IMR-90 (cell line): Measurements from ENCODE around the gene ZNF700.
"Not testable (repeated sequence)": the region's sequence is repeated elsewhere in the genome, so short reads cannot be mapped to it uniquely, and the experiment has no call there.

Experiments
- BHLHE40 ChIP-seq: fragments of 150-350 bp; IDR thresholded peaks from 2 replicates; pipeline ENCODE4 v1.6.1; 2016; ENCODE audit warnings: mild to moderate bottlenecking, low read depth, low read length
- CHD1 ChIP-seq: IDR thresholded peaks from 2 replicates; pipeline ENCODE4 v1.6.1; 2012; ENCODE audit warnings: low read depth, low read length, improper control_type of control experiment
- CTCF ChIP-seq: conservative IDR thresholded peaks from 2 replicates; pipeline ENCODE4 v1.5.1; 2012; ENCODE audit warnings: mild to moderate bottlenecking, low read depth, low read length, improper control_type of control experiment
- ELK1 ChIP-seq: fragments of 150-350 bp; IDR thresholded peaks from 2 replicates; pipeline ENCODE4 v1.6.1; 2016; ENCODE audit warnings: low read depth, mild to moderate bottlenecking, low read length, moderate library complexity, borderline replicate concordance
- MAFK ChIP-seq: IDR thresholded peaks from 2 replicates; pipeline ENCODE4 v1.6.1; 2012; ENCODE audit warnings: low read depth, low read length, improper control_type of control experiment
- MAZ ChIP-seq: IDR thresholded peaks from 2 replicates; pipeline ENCODE4 v1.6.1; 2012; ENCODE audit warnings: low read depth, mild to moderate bottlenecking, low read length, improper control_type of control experiment, moderate library complexity, borderline replicate concordance
- POLR2A ChIP-seq: IDR thresholded peaks from 2 replicates; pipeline ENCODE4 v1.6.1; 2012; ENCODE audit warnings: mild to moderate bottlenecking, low read depth, low read length
- RAD21 ChIP-seq: IDR thresholded peaks from 2 replicates; pipeline ENCODE4 v1.6.1; 2012; ENCODE audit warnings: low read length, improper control_type of control experiment
- RCOR1 ChIP-seq: IDR thresholded peaks from 2 replicates; pipeline ENCODE4 v1.6.1; 2012; ENCODE audit warnings: mild to moderate bottlenecking, low read length, improper control_type of control experiment; ENCODE audit not compliant: insufficient replicate concordance
- RFX5 ChIP-seq: IDR thresholded peaks from 2 replicates; pipeline ENCODE4 v1.8.0; 2012; ENCODE audit warnings: low read depth, mild to moderate bottlenecking, low read length, moderate library complexity
- SMC3 ChIP-seq: fragments of 150-350 bp; IDR thresholded peaks from 2 replicates; pipeline ENCODE4 v1.6.1; 2016; ENCODE audit warnings: low read depth, mild to moderate bottlenecking, antibody characterized with exemption, low read length, moderate library complexity
- USF2 ChIP-seq: fragments of 150-350 bp; IDR thresholded peaks from 2 replicates; pipeline ENCODE4 v1.6.1; 2017; ENCODE audit warnings: mild to moderate bottlenecking, antibody characterized with exemption, low read length, low read depth

- not testable (repeated sequence) for TF ChIP-seq CTCF, USF2, POLR2A, MAFK, RFX5, BHLHE40, CHD1, RCOR1, SMC3, MAZ, RAD21, ELK1
Observed at GRCh38 chr19:11911937-11912336, 13.0 kb upstream of the ZNF700 start.
